ENCODE results near the gene GDAP1L1.
"Not testable (repeated sequence)": the region's sequence is repeated elsewhere in the genome, so short reads cannot be mapped to it uniquely, and the experiment has no call there.

Gene GDAP1L1

GRCh38 chr20:44297721-44298120 is 50.6 kb downstream of the GDAP1L1 start:
- DNase-seq (ENCODE audit: low read depth in 2 of 2), result no peak
- H3K4me3 ChIP-seq (replicated peaks in 1 of 2; ENCODE audit: low read depth in 2 of 2, low read length in 2 of 2), result no peak overlapping the region
- TF ChIP-seq CTCF (IDR thresholded peaks at IDR 0.05; ENCODE audit: low read depth, low read length), result no peak

- not testable (repeated sequence) for H3K4me3 ChIP-seq (replicated peaks in 1 of 2; ENCODE audit: low read depth in 2 of 2, low read length in 2 of 2); DNase-seq (ENCODE audit: low read depth in 2 of 2)
These were observed 52.0 kb downstream of the GDAP1L1 start for GRCh38 chr20:44299011-44299535.

GRCh38 chr20:44301285-44301684 is 54.2 kb downstream of the GDAP1L1 start:
- DNase-seq (ENCODE audit: low read depth in 2 of 2), result no peak
- no peak overlapping the region for H3K4me3 ChIP-seq (replicated peaks in 1 of 2; ENCODE audit: low read depth in 2 of 2, low read length in 2 of 2)
- TF ChIP-seq CTCF (IDR thresholded peaks at IDR 0.05; ENCODE audit: low read depth, low read length), result no peak

GRCh38 chr20:44302026-44302669 is 55.0 kb downstream of the GDAP1L1 start:
- no peak overlapping the region for H3K4me3 ChIP-seq (replicated peaks in 1 of 2; ENCODE audit: low read depth in 2 of 2, low read length in 2 of 2)
- no peak for DNase-seq (ENCODE audit: low read depth in 2 of 2)
- no peak for TF ChIP-seq CTCF (IDR thresholded peaks at IDR 0.05; ENCODE audit: low read depth, low read length)

- TF ChIP-seq CTCF (IDR thresholded peaks at IDR 0.05; ENCODE audit: low read depth, low read length), result no peak
- DNase-seq (ENCODE audit: low read depth in 2 of 2), result no peak
- no peak overlapping the region for H3K4me3 ChIP-seq (replicated peaks in 1 of 2; ENCODE audit: low read depth in 2 of 2, low read length in 2 of 2)
These were observed 55.6 kb downstream of the GDAP1L1 start for GRCh38 chr20:44302736-44303135.

GRCh38 chr20:44304383-44304782 is 57.3 kb downstream of the GDAP1L1 start:
- no peak for DNase-seq (ENCODE audit: low read depth in 2 of 2)
- TF ChIP-seq CTCF (IDR thresholded peaks at IDR 0.05; ENCODE audit: low read depth, low read length), result no peak
- H3K4me3 ChIP-seq (replicated peaks in 1 of 2; ENCODE audit: low read depth in 2 of 2, low read length in 2 of 2), result no peak overlapping the region

GRCh38 chr20:44306927-44307326 is 59.8 kb downstream of the GDAP1L1 start:
- H3K4me3 ChIP-seq (replicated peaks in 1 of 2; ENCODE audit: low read depth in 2 of 2, low read length in 2 of 2), result no peak overlapping the region
- DNase-seq (ENCODE audit: low read depth in 2 of 2), result no peak
- TF ChIP-seq CTCF (IDR thresholded peaks at IDR 0.05; ENCODE audit: low read depth, low read length), result no peak
